WTC11 (cell line): ENCODE measurements around the gene PRKN. TPM values are rescaled to one million over a fixed set of nuclear protein-coding genes. Genes with fewer than 3 reads are reported as not detected.

Experiments used
- ATAC-seq: fragments of 200-7000 bp; cut with Tn5 transposase; 2 replicates; pipeline ENCODE4 v1.10.0; 2021; ENCODE audit warnings: mild to moderate bottlenecking, moderate library complexity
- CTCF ChIA-PET: fragments of 300-600 bp; sonication (Branson Sonifier 250); formaldehyde crosslinking; loops from one replicate; lab custom pipeline; 2021; ENCODE audit warnings: antibody characterized with exemption; lab: Charles Lee
- POLR2A ChIA-PET: fragments of 350-600 bp; sonication (Branson Sonifier 250); formaldehyde crosslinking; loops from one replicate; lab custom pipeline; 2021; ENCODE audit warnings: antibody characterized with exemption; lab: Charles Lee
- DNase-seq: peaks from one replicate; pipeline ENCODE4 v3.0.0; 2021; ENCODE audit warnings: low spot score
- H3K27ac Mint-ChIP-seq: 2 replicates; pipeline ENCODE4 v1.8.0; 2021; ENCODE audit warnings: mixed read lengths
- H3K27me3 Mint-ChIP-seq: 2 replicates; pipeline ENCODE4 v1.8.0; 2021; ENCODE audit warnings: low read depth, mild to moderate bottlenecking, moderate library complexity, mixed read lengths
- H3K36me3 Mint-ChIP-seq: 2 replicates; pipeline ENCODE4 v1.8.0; 2021; ENCODE audit warnings: mixed read lengths
- H3K4me1 Mint-ChIP-seq: 2 replicates; pipeline ENCODE4 v1.8.0; 2022; ENCODE audit warnings: mixed read lengths
- H3K4me3 Mint-ChIP-seq: 2 replicates; pipeline ENCODE4 v1.8.0; 2021; ENCODE audit warnings: mild to moderate bottlenecking, moderate library complexity, mixed read lengths
- H3K9me3 Mint-ChIP-seq: 2 replicates; pipeline ENCODE4 v1.8.0; 2021; ENCODE audit warnings: mixed read lengths
- AFF4 ChIP-seq: sonication (generic); formaldehyde crosslinking; IDR thresholded peaks from 2 replicates; pipeline ENCODE4 v1.8.1; 2023; ENCODE audit warnings: mild to moderate bottlenecking, missing genetic modification reagents, borderline replicate concordance
- ARID4B ChIP-seq: sonication (generic); formaldehyde crosslinking; IDR thresholded peaks from 2 replicates; pipeline ENCODE4 v1.8.0; 2023; ENCODE audit warnings: missing genetic modification reagents, mild to moderate bottlenecking, borderline replicate concordance
- ATF2 ChIP-seq: sonication (generic); formaldehyde crosslinking; IDR thresholded peaks from 2 replicates; pipeline ENCODE4 v1.8.1; 2022; ENCODE audit warnings: low read depth, missing genetic modification reagents, borderline replicate concordance
- CBFB ChIP-seq: sonication (generic); formaldehyde crosslinking; IDR thresholded peaks from 2 replicates; pipeline ENCODE4 v1.8.1; 2022; ENCODE audit warnings: mild to moderate bottlenecking, low read depth, missing genetic modification reagents
- CTCF ChIP-seq: fragments of 200-600 bp; IDR thresholded peaks from 2 replicates; pipeline ENCODE4 v1.8.0; 2022; ENCODE audit warnings: antibody characterized with exemption
- ESRRA ChIP-seq: sonication (generic); formaldehyde crosslinking; IDR thresholded peaks from 2 replicates; pipeline ENCODE4 v1.8.1; 2022; ENCODE audit warnings: mild to moderate bottlenecking, missing genetic modification reagents, borderline replicate concordance
- ETV6 ChIP-seq: sonication (generic); formaldehyde crosslinking; IDR thresholded peaks from 2 replicates; pipeline ENCODE4 v1.8.1; 2022; ENCODE audit warnings: mild to moderate bottlenecking, missing genetic modification reagents
- FOXJ3 ChIP-seq: sonication (generic); formaldehyde crosslinking; IDR thresholded peaks from 2 replicates; pipeline ENCODE4 v1.9.0; 2021; ENCODE audit warnings: missing genetic modification reagents, mild to moderate bottlenecking, borderline replicate concordance
- FOXK1 ChIP-seq: sonication (generic); formaldehyde crosslinking; IDR thresholded peaks from 2 replicates; pipeline ENCODE4 v1.8.0; 2022; ENCODE audit warnings: mild to moderate bottlenecking, moderate library complexity, missing genetic modification reagents
- HMGXB4 ChIP-seq: sonication (generic); formaldehyde crosslinking; IDR thresholded peaks from 2 replicates; pipeline ENCODE4 v1.8.1; 2023; ENCODE audit warnings: mild to moderate bottlenecking, moderate library complexity, missing genetic modification reagents
- IRF2 ChIP-seq: sonication (generic); formaldehyde crosslinking; IDR thresholded peaks from 2 replicates; pipeline ENCODE4 v1.8.0; 2022; ENCODE audit warnings: low read depth, missing genetic modification reagents, borderline replicate concordance
- MAX ChIP-seq: sonication (generic); formaldehyde crosslinking; IDR thresholded peaks from 2 replicates; pipeline ENCODE4 v1.8.0; 2022; ENCODE audit warnings: mild to moderate bottlenecking, missing genetic modification reagents
- MXD4 ChIP-seq: fragments of 250-450 bp; sonication (Bioruptor Pico); IDR thresholded peaks from 2 replicates; pipeline ENCODE4 v1.8.0; 2021; ENCODE audit warnings: mild to moderate bottlenecking, moderate library complexity, borderline replicate concordance
- MYBL2 ChIP-seq: sonication (generic); formaldehyde crosslinking; IDR thresholded peaks from 2 replicates; pipeline ENCODE4 v1.8.1; 2023; ENCODE audit warnings: mild to moderate bottlenecking, moderate library complexity, missing genetic modification reagents
- SMAD3 ChIP-seq: sonication (generic); formaldehyde crosslinking; IDR thresholded peaks from 2 replicates; pipeline ENCODE4 v1.8.0; 2022; ENCODE audit warnings: missing genetic modification reagents, mild to moderate bottlenecking, borderline replicate concordance
- SMAD4 ChIP-seq: sonication (generic); formaldehyde crosslinking; IDR thresholded peaks from 2 replicates; pipeline ENCODE4 v1.8.0; 2022; ENCODE audit warnings: mild to moderate bottlenecking, missing genetic modification reagents
- TEAD1 ChIP-seq: sonication (generic); formaldehyde crosslinking; IDR thresholded peaks from 2 replicates; pipeline ENCODE4 v1.8.0; 2022; ENCODE audit warnings: mild to moderate bottlenecking, missing genetic modification reagents
- TEAD4 ChIP-seq: sonication (generic); formaldehyde crosslinking; IDR thresholded peaks from 2 replicates; pipeline ENCODE4 v1.8.0; 2022; ENCODE audit warnings: mild to moderate bottlenecking, missing genetic modification reagents
- TP53 ChIP-seq: sonication (generic); formaldehyde crosslinking; IDR thresholded peaks from 2 replicates; pipeline ENCODE4 v1.8.1; 2023; ENCODE audit warnings: mild to moderate bottlenecking, missing genetic modification reagents
- ZNF263 ChIP-seq: sonication (generic); formaldehyde crosslinking; IDR thresholded peaks from 2 replicates; pipeline ENCODE4 v1.8.1; 2022; ENCODE audit warnings: low read depth, mild to moderate bottlenecking, moderate library complexity, missing genetic modification reagents
- total RNA-seq: library from RNA; stranded (reverse); gene quantifications from 3 replicates; pipeline ENCODE4 v1.2.3, GENCODE V29; 2021

PRKN gene
- total RNA-seq, 1 experiment from 2014 or later, result 0.59 TPM

GRCh38 chr6:161721511-161721910 lies 1006.1 kb downstream of the PRKN start:
- no peak for ATAC-seq
- H3K36me3 Mint-ChIP-seq, result no peaks in the 10 kb centered on the region
- H3K9me3 Mint-ChIP-seq, result no peaks in the 10 kb centered on the region
- no peak for TF ChIP-seq ETV6 (CRISPR knock-in tag)
- no peak for TF ChIP-seq HMGXB4 (CRISPR knock-in tag)
- TF ChIP-seq ATF2 (CRISPR knock-in tag), result no peak
- TF ChIP-seq MXD4, result no peak
- no peak for TF ChIP-seq ZNF263 (CRISPR knock-in tag)
- no peak for TF ChIP-seq MAX
- TF ChIP-seq ARID4B, result no peak
- no peak for TF ChIP-seq ESRRA
- no peak for TF ChIP-seq MYBL2 (CRISPR knock-in tag)
- TF ChIP-seq CBFB (CRISPR knock-in tag), result no peak
- no peak for TF ChIP-seq TEAD1 (CRISPR knock-in tag)
- TF ChIP-seq, all 79 proteins: peak for 0
- ChIA-PET CTCF (no interaction called here), POLR2A (no interaction called here)
- Mint-ChIP-seq H3K27ac (no peak overlapping the region), H3K27me3 (no peaks in the 10 kb centered on the region), H3K4me3 (no peak overlapping the region), H3K4me1 (peaks cover 2% of the 10 kb centered on the region)
- DNase-seq, result no peak

- TF ChIP-seq SMAD3 (CRISPR knock-in tag) (no peak), TP53 (CRISPR knock-in tag) (no peak), TEAD4 (CRISPR knock-in tag) (no peak), HMGXB4 (CRISPR knock-in tag) (no peak), SMAD4 (CRISPR knock-in tag) (no peak), IRF2 (CRISPR knock-in tag) (no peak), CTCF (no peak), AFF4 (CRISPR knock-in tag) (no peak), FOXJ3 (CRISPR knock-in tag) (no peak), FOXK1 (CRISPR knock-in tag) (no peak)
- TF ChIP-seq, all 79 proteins: peak for 0
- Mint-ChIP-seq H3K4me3 (no peak overlapping the region), H3K27me3 (no peaks in the 10 kb centered on the region), H3K4me1 (no peaks in the 10 kb centered on the region), H3K9me3 (no peaks in the 10 kb centered on the region), H3K36me3 (no peaks in the 10 kb centered on the region), H3K27ac (no peak overlapping the region)
- POLR2A ChIA-PET, result no interaction called here
- DNase-seq (no peak), ATAC-seq (no peak)
- CTCF ChIA-PET, result no interaction called here
Measured at GRCh38 chr6:161716176-161716575, 1011.4 kb downstream of the PRKN start.
